Peyer's patch (tissue), 4 donors: Measurements from ENCODE around the gene EPC1. TPM values are rescaled to one million over a fixed set of nuclear protein-coding genes. Genes with fewer than 3 reads are reported as not detected.
"Not testable (repeated sequence)": the region's sequence is repeated elsewhere in the genome, so short reads cannot be mapped to it uniquely, and the experiment has no call there.

Experiments
- DNase-seq, 3 donors: peaks; one replicate each; pipeline ENCODE4 v3.0.0-alpha.2; 2017 to 2019
- H3K27ac ChIP-seq, 4 donors: fragments of 200-600 bp; sonication (generic); one replicate each; pipeline ENCODE4 v1.5.1; 2016 to 2019
- H3K27me3 ChIP-seq, 2 donors: fragments of 200-600 bp; sonication (generic); one replicate each; pipeline ENCODE4 v1.5.1; 2019
- H3K36me3 ChIP-seq, 3 donors: fragments of 200-600 bp; sonication (generic); one replicate each; pipeline ENCODE4 v1.5.1; 2016 to 2019
- H3K4me1 ChIP-seq, 4 donors: fragments of 200-600 bp; sonication (generic); one replicate each; pipeline ENCODE4 v1.5.1; 2016 to 2019
- H3K4me3 ChIP-seq, 4 donors: fragments of 200-600 bp; sonication (generic); 1 replicate in 3 of 4; 2 replicates in 1 of 4; pipeline ENCODE4 v1.5.1; 2016 to 2019; ENCODE audit warnings: mild to moderate bottlenecking in 1 of 4
- H3K9me3 ChIP-seq, 4 donors: fragments of 200-600 bp; sonication (generic); one replicate each; pipeline ENCODE4 v1.5.1; 2016 to 2019; ENCODE audit warnings: mild to moderate bottlenecking in 1 of 4
- POLR2A ChIP-seq, 2 donors: fragments of 450-650 bp; IDR thresholded peaks; one replicate each; pipeline ENCODE4 v1.5.1; 2017; ENCODE audit warnings: antibody characterized with exemption in 2 of 2, mild to moderate bottlenecking in 2 of 2, moderate library complexity in 2 of 2
- total RNA-seq, 4 donors: library from RNA; depleted of rRNA; stranded (reverse); fragments of >200 nt; gene quantifications; one replicate each; pipeline ENCODE4 v1.1.0, GENCODE V29; 2016
- TF ChIP-seq, protein P1 (sequence below), 6 experiments: fragments of 450-650 bp in 4 of 6; fragments of 200-600 bp in 2 of 6; sonication (generic) in 1 of 6; IDR thresholded peaks; one replicate each; pipeline ENCODE4 v1.5.1; 2017 to 2019; ENCODE audit warnings: antibody characterized with exemption in 6 of 6, mild to moderate bottlenecking in 3 of 6, moderate library complexity in 1 of 6

The EPC1 gene
- total RNA-seq, 4 donors from 2014 or later: 41.5 to 77.6 (median 49.0) TPM

DNA sequence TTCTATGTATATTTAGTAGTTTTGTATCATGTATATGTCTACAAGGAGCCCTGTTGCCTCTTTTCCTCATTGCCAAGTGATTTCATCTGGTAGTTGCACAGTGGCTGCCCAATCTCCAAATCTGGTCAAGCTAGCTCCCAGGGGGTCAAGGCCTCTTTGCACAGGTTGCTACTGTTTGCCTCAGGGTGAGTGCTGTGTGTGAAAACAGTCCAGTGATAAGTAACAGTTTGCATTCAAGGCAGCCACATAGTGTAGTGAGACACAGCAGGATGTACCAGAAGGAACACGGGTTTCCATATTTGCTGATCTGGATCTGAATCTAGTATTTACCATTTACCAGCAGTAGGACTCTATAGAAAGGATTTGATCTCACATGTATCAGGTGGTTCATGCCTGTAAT lies 13.3 kb upstream of the EPC1 start:
- Histone ChIP-seq H3K4me1 (peaks cover 0 to 5% (median 0%) of the 10 kb centered on the region in 4 donors), H3K27me3 (no peaks in the 10 kb centered on the region), H3K9me3 (no peaks in the 10 kb centered on the region), H3K4me3 (no peak overlapping the region), H3K27ac (no peak overlapping the region), H3K36me3 (no peaks in the 10 kb centered on the region)
- no peak for TF ChIP-seq POLR2A (IDR thresholded peaks at IDR 0.05)
- TF ChIP-seq, protein P1, sequence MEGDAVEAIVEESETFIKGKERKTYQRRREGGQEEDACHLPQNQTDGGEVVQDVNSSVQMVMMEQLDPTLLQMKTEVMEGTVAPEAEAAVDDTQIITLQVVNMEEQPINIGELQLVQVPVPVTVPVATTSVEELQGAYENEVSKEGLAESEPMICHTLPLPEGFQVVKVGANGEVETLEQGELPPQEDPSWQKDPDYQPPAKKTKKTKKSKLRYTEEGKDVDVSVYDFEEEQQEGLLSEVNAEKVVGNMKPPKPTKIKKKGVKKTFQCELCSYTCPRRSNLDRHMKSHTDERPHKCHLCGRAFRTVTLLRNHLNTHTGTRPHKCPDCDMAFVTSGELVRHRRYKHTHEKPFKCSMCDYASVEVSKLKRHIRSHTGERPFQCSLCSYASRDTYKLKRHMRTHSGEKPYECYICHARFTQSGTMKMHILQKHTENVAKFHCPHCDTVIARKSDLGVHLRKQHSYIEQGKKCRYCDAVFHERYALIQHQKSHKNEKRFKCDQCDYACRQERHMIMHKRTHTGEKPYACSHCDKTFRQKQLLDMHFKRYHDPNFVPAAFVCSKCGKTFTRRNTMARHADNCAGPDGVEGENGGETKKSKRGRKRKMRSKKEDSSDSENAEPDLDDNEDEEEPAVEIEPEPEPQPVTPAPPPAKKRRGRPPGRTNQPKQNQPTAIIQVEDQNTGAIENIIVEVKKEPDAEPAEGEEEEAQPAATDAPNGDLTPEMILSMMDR (IDR thresholded peaks at IDR 0.05): no peak
- DNase-seq: no peak

DNA sequence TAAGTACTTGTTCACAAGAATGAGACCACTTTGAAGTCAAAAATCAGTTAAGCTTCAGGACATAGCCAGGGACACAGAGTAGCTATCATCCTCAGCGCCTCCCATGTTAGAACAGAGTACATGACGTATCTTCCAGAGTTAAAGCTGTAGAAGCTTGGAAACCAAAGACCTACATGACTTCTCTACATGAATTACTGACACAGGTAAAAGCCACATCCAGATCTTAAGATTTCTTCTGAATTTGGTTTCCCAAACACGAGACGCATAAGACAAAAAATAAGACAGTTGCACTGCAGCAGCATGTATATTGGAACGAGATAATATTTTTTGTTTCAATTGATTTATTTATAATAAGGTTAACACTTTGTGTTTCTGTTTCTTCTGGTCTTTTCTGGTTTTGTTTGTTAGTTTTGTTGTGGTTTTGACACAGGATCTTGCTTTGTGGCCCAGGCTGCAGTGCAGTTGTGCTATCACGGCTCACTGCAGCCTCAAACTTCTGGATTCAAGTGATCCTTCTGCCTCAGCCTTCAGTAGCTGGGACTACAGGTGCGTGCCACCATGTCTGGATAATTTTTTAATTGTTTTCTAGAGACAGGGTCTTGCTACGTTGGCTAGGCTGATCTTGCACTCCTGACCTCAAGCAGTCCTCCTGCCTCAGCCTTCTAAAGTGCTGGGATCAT lies 10.2 kb upstream of the EPC1 start:
- H3K4me1 ChIP-seq: peaks cover 0 to 19% (median 5%) of the 10 kb centered on the region in 4 donors
- no peaks in the 10 kb centered on the region for H3K36me3 ChIP-seq
- H3K27ac ChIP-seq: peak overlapping the region in 3 of 4 donors; percentile 8 to 44 (median 30)
- no peak for DNase-seq
- no peak overlapping the region for H3K4me3 ChIP-seq
- H3K9me3 ChIP-seq: no peaks in the 10 kb centered on the region
- TF ChIP-seq POLR2A (IDR thresholded peaks at IDR 0.05): no peak
- TF ChIP-seq, protein P1 (IDR thresholded peaks at IDR 0.05): no peak
- no peaks in the 10 kb centered on the region for H3K27me3 ChIP-seq

DNA sequence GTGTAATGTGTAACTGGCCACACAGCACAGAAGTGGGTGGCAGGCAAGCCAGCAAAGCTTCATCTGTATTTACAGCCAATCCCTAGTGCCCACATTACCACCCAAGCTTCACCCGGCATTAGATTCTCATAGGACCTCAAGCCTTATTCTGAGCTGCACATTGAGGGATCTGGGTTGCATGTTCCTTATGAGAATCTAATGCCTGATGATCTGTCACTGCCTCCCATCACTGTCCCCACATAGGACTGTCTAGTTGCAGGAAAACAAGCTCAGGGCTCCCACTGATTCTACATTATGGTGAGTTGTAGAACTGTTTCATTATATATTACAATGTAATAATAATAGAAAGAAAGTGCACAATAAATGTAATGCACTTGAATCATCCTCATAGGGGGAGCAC lies 7.7 kb upstream of the EPC1 start:
- peaks cover 0 to 20% (median 5%) of the 10 kb centered on the region in 4 donors for H3K4me1 ChIP-seq
- H3K27ac ChIP-seq, H3K4me3 ChIP-seq, DNase-seq, H3K27me3 ChIP-seq, H3K36me3 ChIP-seq, H3K9me3 ChIP-seq: not testable (repeated sequence)

DNA sequence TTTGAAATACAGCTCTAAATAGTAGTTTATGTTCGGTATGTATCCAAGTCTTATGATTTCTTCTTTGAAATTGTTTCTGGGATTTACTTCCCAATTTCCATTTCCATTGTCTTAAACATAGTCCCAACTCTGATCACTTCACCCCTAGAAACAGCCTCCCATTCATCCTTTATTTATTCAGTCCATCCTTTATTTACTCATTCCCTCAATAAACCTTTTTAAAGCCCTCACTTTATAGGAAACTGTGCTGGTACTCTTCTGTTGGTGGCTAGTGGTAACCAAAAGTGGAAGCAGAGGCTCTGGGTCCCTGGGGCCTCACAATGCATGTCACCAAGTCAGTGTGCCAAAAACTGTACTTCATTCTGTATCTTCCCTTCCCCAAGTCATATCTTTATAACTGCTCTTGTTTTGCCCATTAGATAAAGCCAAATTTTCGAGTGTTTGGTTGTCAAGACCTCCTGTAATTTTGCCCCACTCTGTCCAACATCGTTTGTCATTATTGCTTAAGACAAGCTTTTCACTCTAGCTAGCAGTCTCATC lies 3.9 kb upstream of the EPC1 start:
- Histone ChIP-seq H3K9me3 (no peaks in the 10 kb centered on the region), H3K27ac (no peak overlapping the region), H3K4me1 (peaks cover 0 to 28% (median 9%) of the 10 kb centered on the region in 4 donors), H3K36me3 (no peaks in the 10 kb centered on the region), H3K27me3 (no peaks in the 10 kb centered on the region), H3K4me3 (no peak overlapping the region)
- DNase-seq: no peak
- no peak for TF ChIP-seq POLR2A (IDR thresholded peaks at IDR 0.05)
- TF ChIP-seq, protein P1 (IDR thresholded peaks at IDR 0.05): no peak

DNA sequence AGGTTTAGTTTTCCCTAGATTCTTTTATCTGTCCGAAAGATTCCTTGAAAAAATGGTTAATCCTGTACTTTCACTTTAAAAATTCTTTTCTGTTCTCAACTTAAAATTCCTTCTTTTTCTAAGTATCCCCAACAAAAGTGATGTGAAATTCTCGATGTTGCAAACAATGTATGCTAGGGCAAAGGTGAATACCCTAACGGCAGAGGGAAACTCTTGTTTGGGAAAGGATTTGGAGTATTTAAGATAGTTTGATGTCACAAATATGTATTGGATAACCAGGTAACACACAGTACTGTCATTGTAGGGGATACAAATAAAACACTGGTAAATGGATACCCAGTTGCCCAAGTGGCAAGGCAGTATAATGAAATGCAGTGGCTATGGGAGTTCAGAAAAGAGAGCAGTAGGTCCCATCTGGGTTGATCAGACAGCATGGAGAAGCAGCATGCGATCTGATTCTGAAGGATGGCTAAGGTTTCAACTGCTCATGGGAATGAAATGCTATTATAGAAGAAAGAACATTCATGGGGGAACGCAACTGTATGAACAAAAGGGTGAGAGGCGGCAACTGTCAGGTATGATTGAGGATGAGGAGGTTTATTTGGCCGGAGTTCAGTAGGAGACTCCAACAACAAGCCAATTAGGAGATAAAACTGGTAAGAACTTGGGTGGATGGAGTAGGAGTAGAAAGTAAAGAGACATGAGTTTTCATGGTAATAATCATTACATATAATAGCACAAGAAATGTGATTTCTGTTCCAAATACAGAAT lies 3.2 kb upstream of the EPC1 start:
- Histone ChIP-seq H3K4me1 (peaks cover 0 to 26% (median 9%) of the 10 kb centered on the region in 4 donors), H3K27ac (no peak overlapping the region), H3K4me3 (no peak overlapping the region), H3K27me3 (no peaks in the 10 kb centered on the region), H3K9me3 (no peaks in the 10 kb centered on the region), H3K36me3 (no peaks in the 10 kb centered on the region)
- DNase-seq: no peak
- TF ChIP-seq, protein P1 (IDR thresholded peaks at IDR 0.05): no peak
- TF ChIP-seq POLR2A (IDR thresholded peaks at IDR 0.05): no peak

DNA sequence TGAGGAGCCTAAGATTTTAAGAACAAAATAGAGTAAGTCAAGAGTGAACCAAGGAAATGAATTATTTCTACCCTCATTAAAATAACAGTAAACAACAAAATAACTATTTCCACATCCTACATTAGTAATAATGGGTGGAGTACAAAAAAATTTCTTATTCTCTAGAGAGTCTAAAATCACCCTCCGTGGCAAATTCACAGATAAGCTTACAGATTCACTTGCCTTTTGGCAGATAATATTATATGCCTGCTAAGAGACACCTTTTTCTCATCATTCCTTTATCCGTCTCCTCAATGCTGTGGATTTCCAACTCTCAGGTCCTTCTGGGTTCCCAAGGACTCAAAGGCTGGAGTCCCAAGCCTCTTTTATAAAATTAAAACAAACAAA lies 2.2 kb upstream of the EPC1 start:
- Histone ChIP-seq H3K36me3 (peaks cover 0 to 5% (median 0%) of the 10 kb centered on the region in 3 donors), H3K4me3 (no peak overlapping the region), H3K4me1 (peaks cover 0 to 35% (median 9%) of the 10 kb centered on the region in 4 donors), H3K9me3 (no peaks in the 10 kb centered on the region), H3K27ac (no peak overlapping the region), H3K27me3 (no peaks in the 10 kb centered on the region)
- no peak for DNase-seq
- no peak for TF ChIP-seq POLR2A (IDR thresholded peaks at IDR 0.05)
- TF ChIP-seq, protein P1 (IDR thresholded peaks at IDR 0.05): no peak
